ENCODE results near the gene GYPC.

DNA sequence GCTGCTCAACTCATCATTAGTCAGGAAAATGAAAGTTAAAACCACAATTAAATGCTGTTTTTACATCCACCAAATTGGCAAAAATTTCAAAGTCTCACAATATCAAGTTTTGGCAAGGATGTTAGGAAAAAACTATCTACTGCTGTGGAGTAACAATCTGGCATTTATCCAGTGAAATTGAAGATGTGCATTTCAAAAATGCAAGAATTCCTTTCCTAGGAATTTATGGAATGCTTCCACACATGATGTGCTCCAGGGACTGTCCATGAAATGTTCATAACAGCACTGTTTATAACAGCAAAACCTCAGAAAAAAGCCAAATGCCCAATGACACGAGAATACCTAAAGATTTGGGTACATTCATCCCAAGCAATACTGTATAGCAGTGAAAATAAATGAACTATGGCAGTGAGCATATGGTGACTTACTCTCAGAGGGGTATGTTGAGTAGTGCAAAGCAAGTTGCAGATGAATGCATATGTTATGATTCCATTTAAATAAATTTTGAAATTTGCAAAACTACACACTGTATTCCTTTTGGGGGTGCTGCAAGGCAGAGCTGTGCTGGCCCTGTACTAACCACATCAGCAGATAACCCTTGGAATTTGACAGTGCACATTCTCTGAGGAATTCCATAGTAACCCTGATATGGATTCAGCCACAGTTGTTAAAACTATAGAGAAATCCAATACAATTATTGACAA, 41.3 kb upstream of the GYPC start:
- TF ChIP-seq, protein P1, sequence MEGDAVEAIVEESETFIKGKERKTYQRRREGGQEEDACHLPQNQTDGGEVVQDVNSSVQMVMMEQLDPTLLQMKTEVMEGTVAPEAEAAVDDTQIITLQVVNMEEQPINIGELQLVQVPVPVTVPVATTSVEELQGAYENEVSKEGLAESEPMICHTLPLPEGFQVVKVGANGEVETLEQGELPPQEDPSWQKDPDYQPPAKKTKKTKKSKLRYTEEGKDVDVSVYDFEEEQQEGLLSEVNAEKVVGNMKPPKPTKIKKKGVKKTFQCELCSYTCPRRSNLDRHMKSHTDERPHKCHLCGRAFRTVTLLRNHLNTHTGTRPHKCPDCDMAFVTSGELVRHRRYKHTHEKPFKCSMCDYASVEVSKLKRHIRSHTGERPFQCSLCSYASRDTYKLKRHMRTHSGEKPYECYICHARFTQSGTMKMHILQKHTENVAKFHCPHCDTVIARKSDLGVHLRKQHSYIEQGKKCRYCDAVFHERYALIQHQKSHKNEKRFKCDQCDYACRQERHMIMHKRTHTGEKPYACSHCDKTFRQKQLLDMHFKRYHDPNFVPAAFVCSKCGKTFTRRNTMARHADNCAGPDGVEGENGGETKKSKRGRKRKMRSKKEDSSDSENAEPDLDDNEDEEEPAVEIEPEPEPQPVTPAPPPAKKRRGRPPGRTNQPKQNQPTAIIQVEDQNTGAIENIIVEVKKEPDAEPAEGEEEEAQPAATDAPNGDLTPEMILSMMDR (IDR thresholded peaks at IDR 0.05; ENCODE audit: low read depth, low read length) = no peak
- no peak for TF ChIP-seq EZH2phosphoT487 (IDR thresholded peaks at IDR 0.05; ENCODE audit: low read depth)
